ENCODE results near the gene ARFGAP3. TPM values are rescaled to one million over a fixed set of nuclear protein-coding genes. Genes with fewer than 3 reads are reported as not detected.

ARFGAP3 gene
- total and polyA plus RNA-seq, 2 experiments from 2014 or later: 14.8 to 19.1 TPM

GRCh38 chr22:42847110-42847509, 10.0 kb downstream of the ARFGAP3 start:
- no peak for ATAC-seq
- no peak overlapping the region for H3K27ac ChIP-seq (ENCODE audit: low read depth)
- no peaks in the 10 kb centered on the region for H3K9me3 Mint-ChIP-seq
- H2AFZ ChIP-seq: no peak overlapping the region
- H3K36me3 Mint-ChIP-seq (ENCODE audit: low read depth): no peaks in the 10 kb centered on the region
- no peaks in the 10 kb centered on the region for H3K4me1 ChIP-seq (ENCODE audit: insufficient read depth)
- H4K20me1 ChIP-seq (replicated peaks; ENCODE audit: insufficient read depth): peaks cover 5% of the 10 kb centered on the region; the same call in 1 of the 2 replicates
- peaks cover 5% of the 10 kb centered on the region for H3K27me3 Mint-ChIP-seq (ENCODE audit: insufficient read depth, low read depth, poor library complexity)
- no peaks in the 10 kb centered on the region for H3K4me1 Mint-ChIP-seq
- TF ChIP-seq EZH2phosphoT487 (IDR thresholded peaks at IDR 0.05; ENCODE audit: unreplicated experiment): no peak
- TF ChIP-seq JUNB (IDR thresholded peaks at IDR 0.05; ENCODE audit: unreplicated experiment): no peak
- no peak for TF ChIP-seq CREB1 (CRISPR knock-in tag; IDR thresholded peaks at IDR 0.05; ENCODE audit: low read depth)
- TF ChIP-seq, protein P1, sequence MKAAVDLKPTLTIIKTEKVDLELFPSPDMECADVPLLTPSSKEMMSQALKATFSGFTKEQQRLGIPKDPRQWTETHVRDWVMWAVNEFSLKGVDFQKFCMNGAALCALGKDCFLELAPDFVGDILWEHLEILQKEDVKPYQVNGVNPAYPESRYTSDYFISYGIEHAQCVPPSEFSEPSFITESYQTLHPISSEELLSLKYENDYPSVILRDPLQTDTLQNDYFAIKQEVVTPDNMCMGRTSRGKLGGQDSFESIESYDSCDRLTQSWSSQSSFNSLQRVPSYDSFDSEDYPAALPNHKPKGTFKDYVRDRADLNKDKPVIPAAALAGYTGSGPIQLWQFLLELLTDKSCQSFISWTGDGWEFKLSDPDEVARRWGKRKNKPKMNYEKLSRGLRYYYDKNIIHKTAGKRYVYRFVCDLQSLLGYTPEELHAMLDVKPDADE (IDR thresholded peaks at IDR 0.05): no peak
- no peak for TF ChIP-seq EZH2 (IDR thresholded peaks at IDR 0.05; ENCODE audit: low read depth, unreplicated experiment)
- TF ChIP-seq CTCF (conservative IDR thresholded peaks at IDR 0.05; ENCODE audit: low read depth in 2 of 2): no peak
- no peak for TF ChIP-seq POLR2AphosphoS5 (IDR thresholded peaks at IDR 0.05; ENCODE audit: low read depth)
- no peak for TF ChIP-seq ZNF114 (CRISPR knock-in tag; IDR thresholded peaks at IDR 0.05)
- no peak for TF ChIP-seq STAT1 (IDR thresholded peaks at IDR 0.05; ENCODE audit: unreplicated experiment)
- TF ChIP-seq ZNF331 (CRISPR knock-in tag; IDR thresholded peaks at IDR 0.05; ENCODE audit: low read depth): no peak
- TF ChIP-seq, protein P2, sequence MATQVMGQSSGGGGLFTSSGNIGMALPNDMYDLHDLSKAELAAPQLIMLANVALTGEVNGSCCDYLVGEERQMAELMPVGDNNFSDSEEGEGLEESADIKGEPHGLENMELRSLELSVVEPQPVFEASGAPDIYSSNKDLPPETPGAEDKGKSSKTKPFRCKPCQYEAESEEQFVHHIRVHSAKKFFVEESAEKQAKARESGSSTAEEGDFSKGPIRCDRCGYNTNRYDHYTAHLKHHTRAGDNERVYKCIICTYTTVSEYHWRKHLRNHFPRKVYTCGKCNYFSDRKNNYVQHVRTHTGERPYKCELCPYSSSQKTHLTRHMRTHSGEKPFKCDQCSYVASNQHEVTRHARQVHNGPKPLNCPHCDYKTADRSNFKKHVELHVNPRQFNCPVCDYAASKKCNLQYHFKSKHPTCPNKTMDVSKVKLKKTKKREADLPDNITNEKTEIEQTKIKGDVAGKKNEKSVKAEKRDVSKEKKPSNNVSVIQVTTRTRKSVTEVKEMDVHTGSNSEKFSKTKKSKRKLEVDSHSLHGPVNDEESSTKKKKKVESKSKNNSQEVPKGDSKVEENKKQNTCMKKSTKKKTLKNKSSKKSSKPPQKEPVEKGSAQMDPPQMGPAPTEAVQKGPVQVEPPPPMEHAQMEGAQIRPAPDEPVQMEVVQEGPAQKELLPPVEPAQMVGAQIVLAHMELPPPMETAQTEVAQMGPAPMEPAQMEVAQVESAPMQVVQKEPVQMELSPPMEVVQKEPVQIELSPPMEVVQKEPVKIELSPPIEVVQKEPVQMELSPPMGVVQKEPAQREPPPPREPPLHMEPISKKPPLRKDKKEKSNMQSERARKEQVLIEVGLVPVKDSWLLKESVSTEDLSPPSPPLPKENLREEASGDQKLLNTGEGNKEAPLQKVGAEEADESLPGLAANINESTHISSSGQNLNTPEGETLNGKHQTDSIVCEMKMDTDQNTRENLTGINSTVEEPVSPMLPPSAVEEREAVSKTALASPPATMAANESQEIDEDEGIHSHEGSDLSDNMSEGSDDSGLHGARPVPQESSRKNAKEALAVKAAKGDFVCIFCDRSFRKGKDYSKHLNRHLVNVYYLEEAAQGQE (IDR thresholded peaks at IDR 0.05; ENCODE audit: unreplicated experiment): no peak
- TF ChIP-seq, protein P3, sequence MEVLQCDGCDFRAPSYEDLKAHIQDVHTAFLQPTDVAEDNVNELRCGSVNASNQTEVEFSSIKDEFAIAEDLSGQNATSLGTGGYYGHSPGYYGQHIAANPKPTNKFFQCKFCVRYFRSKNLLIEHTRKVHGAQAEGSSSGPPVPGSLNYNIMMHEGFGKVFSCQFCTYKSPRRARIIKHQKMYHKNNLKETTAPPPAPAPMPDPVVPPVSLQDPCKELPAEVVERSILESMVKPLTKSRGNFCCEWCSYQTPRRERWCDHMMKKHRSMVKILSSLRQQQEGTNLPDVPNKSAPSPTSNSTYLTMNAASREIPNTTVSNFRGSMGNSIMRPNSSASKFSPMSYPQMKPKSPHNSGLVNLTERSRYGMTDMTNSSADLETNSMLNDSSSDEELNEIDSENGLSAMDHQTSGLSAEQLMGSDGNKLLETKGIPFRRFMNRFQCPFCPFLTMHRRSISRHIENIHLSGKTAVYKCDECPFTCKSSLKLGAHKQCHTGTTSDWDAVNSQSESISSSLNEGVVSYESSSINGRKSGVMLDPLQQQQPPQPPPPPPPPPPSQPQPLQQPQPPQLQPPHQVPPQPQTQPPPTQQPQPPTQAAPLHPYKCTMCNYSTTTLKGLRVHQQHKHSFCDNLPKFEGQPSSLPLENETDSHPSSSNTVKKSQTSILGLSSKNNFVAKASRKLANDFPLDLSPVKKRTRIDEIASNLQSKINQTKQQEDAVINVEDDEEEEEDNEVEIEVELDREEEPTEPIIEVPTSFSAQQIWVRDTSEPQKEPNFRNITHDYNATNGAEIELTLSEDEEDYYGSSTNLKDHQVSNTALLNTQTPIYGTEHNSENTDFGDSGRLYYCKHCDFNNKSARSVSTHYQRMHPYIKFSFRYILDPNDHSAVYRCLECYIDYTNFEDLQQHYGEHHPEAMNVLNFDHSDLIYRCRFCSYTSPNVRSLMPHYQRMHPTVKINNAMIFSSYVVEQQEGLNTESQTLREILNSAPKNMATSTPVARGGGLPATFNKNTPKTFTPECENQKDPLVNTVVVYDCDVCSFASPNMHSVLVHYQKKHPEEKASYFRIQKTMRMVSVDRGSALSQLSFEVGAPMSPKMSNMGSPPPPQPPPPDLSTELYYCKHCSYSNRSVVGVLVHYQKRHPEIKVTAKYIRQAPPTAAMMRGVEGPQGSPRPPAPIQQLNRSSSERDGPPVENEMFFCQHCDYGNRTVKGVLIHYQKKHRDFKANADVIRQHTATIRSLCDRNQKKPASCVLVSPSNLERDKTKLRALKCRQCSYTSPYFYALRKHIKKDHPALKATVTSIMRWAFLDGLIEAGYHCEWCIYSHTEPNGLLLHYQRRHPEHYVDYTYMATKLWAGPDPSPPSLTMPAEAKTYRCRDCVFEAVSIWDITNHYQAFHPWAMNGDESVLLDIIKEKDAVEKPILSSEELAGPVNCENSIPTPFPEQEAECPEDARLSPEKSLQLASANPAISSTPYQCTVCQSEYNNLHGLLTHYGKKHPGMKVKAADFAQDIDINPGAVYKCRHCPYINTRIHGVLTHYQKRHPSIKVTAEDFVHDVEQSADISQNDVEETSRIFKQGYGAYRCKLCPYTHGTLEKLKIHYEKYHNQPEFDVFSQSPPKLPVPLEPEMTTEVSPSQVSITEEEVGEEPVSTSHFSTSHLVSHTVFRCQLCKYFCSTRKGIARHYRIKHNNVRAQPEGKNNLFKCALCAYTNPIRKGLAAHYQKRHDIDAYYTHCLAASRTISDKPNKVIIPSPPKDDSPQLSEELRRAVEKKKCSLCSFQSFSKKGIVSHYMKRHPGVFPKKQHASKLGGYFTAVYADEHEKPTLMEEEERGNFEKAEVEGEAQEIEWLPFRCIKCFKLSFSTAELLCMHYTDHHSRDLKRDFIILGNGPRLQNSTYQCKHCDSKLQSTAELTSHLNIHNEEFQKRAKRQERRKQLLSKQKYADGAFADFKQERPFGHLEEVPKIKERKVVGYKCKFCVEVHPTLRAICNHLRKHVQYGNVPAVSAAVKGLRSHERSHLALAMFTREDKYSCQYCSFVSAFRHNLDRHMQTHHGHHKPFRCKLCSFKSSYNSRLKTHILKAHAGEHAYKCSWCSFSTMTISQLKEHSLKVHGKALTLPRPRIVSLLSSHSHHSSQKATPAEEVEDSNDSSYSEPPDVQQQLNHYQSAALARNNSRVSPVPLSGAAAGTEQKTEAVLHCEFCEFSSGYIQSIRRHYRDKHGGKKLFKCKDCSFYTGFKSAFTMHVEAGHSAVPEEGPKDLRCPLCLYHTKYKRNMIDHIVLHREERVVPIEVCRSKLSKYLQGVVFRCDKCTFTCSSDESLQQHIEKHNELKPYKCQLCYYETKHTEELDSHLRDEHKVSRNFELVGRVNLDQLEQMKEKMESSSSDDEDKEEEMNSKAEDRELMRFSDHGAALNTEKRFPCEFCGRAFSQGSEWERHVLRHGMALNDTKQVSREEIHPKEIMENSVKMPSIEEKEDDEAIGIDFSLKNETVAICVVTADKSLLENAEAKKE (CRISPR knock-in tag; IDR thresholded peaks at IDR 0.05): no peak
- TF ChIP-seq NANOG (IDR thresholded peaks at IDR 0.05; ENCODE audit: borderline replicate concordance): no peak
- no peaks in the 10 kb centered on the region for H3K9me2 ChIP-seq (ENCODE audit: insufficient read depth)
- no peak overlapping the region for H3K4me3 Mint-ChIP-seq
- no peak overlapping the region for H3K4me3 ChIP-seq
- DNase-seq (ENCODE audit: low spot score): no peak
- H3K79me2 ChIP-seq (replicated peaks; ENCODE audit: insufficient read depth): no peaks in the 10 kb centered on the region
- no peak overlapping the region for H3K4me2 ChIP-seq
- no peaks in the 10 kb centered on the region for H3K27me3 ChIP-seq (ENCODE audit: insufficient read depth)
- no peaks in the 10 kb centered on the region for H3K36me3 ChIP-seq (ENCODE audit: insufficient read depth)
- H3K27ac Mint-ChIP-seq: no peak overlapping the region
- H3F3A ChIP-seq (replicated peaks; ENCODE audit: low read depth): no peaks in the 10 kb centered on the region

All from GM23338 (cell line).